SK-N-MC (cell line): Measurements from ENCODE around the gene LPAR3.

ENCODE experiments used
- FOXP2 ChIP-seq: optimal IDR thresholded peaks from 2 replicates; pipeline ENCODE3; 2011; ENCODE audit warnings: mild to moderate bottlenecking, moderate library complexity; ENCODE audit not compliant: insufficient read depth; ENCODE audit errors: extremely low read length, control extremely low read depth
- POLR2AphosphoS5 ChIP-seq: IDR thresholded peaks from 2 replicates; pipeline ENCODE4 v1.6.1; 2012; ENCODE audit warnings: mild to moderate bottlenecking, low read depth, low read length, borderline replicate concordance

DNA sequence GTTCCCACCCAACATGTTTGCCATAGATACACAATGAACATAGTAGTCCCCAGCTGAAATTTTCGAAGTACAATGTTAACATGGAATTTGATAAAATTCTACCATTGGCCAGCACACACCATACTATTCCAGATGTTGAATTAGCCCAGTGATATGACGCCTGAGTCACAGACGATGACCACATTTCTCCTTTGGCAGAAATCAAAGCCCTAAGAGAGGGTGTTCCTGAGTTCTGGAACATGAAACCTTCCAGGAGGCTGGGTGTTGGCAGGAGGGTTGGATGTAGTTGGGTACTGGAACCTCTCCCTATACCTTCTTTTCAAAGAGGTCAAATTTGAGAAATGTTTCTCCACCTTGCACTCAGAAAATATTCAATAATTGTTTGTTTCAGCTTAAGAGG lies 37.8 kb downstream of the LPAR3 start:
- TF ChIP-seq POLR2AphosphoS5 (no peak), FOXP2 (no peak)
